GM12875 (cell line): ENCODE data around the gene FAM114A2.

ENCODE experiments used
- H3K4me3 ChIP-seq: one replicate; pipeline ENCODE4 v1.5.1; 2011; ENCODE audit warnings: low read depth, low read length, control low read depth
- CTCF ChIP-seq: IDR thresholded peaks from 2 replicates; pipeline ENCODE4 v1.5.1; 2011; ENCODE audit warnings: low read depth, mild to moderate bottlenecking, control low read depth, inconsistent platforms, low read length, moderate library complexity, borderline replicate concordance; ENCODE audit not compliant: insufficient read depth

Gene FAM114A2

GRCh38 chr5:154002511-154003020, 36.1 kb downstream of the FAM114A2 start:
- no peak for TF ChIP-seq CTCF
- no peak overlapping the region for H3K4me3 ChIP-seq

GRCh38 chr5:154002093-154002492, 36.6 kb downstream of the FAM114A2 start:
- no peak overlapping the region for H3K4me3 ChIP-seq
- no peak for TF ChIP-seq CTCF

GRCh38 chr5:154000703-154001102, 38.0 kb downstream of the FAM114A2 start:
- H3K4me3 ChIP-seq, result no peak overlapping the region
- no peak for TF ChIP-seq CTCF

- no peak overlapping the region for H3K4me3 ChIP-seq
- no peak for TF ChIP-seq CTCF
Measured at GRCh38 chr5:153999995-154000394, 38.7 kb downstream of the FAM114A2 start.

- no peak overlapping the region for H3K4me3 ChIP-seq
- TF ChIP-seq CTCF, result no peak
Measured at GRCh38 chr5:153998768-153999167, 39.9 kb downstream of the FAM114A2 start.

GRCh38 chr5:153998010-153998409, 40.7 kb downstream of the FAM114A2 start:
- H3K4me3 ChIP-seq, result no peak overlapping the region
- TF ChIP-seq CTCF, result no peak

- H3K4me3 ChIP-seq, result no peak overlapping the region
- no peak for TF ChIP-seq CTCF
Measured at GRCh38 chr5:153991168-153991567, 47.5 kb downstream of the FAM114A2 start.
